PFSK-1 (cell line): Measurements from ENCODE around the gene VPS26B.

Experiments
- FOXP2 ChIP-seq: optimal IDR thresholded peaks from 2 replicates; pipeline ENCODE3; 2011; ENCODE audit warnings: borderline replicate concordance, control low read depth, inconsistent platforms; ENCODE audit not compliant: insufficient read depth; ENCODE audit errors: extremely low read length, extremely low read depth
- POLR2AphosphoS5 ChIP-seq: IDR thresholded peaks from 2 replicates; pipeline ENCODE4 v1.6.1; 2012; ENCODE audit warnings: low read depth, mild to moderate bottlenecking, control low read depth, low read length, moderate library complexity
- REST ChIP-seq, 2 experiments: IDR thresholded peaks; 2 replicates each; pipeline versions ENCODE4 v1.6.1 to v1.8.0; 2011 to 2012; ENCODE audit warnings: low read depth in 2 of 2, low read length in 2 of 2, control low read depth in 1 of 2, inconsistent platforms in 1 of 2, mild to moderate bottlenecking in 1 of 2, moderate library complexity in 1 of 2; ENCODE audit not compliant: insufficient read depth in 1 of 2
- SIN3A ChIP-seq: IDR thresholded peaks from 2 replicates; pipeline ENCODE4 v1.6.1; 2012; ENCODE audit warnings: mild to moderate bottlenecking, low read length, moderate library complexity, borderline replicate concordance; ENCODE audit not compliant: insufficient read depth
- TAF1 ChIP-seq: IDR thresholded peaks from 2 replicates; pipeline ENCODE4 v1.6.1; 2012; ENCODE audit warnings: low read length, control low read depth, borderline replicate concordance; ENCODE audit not compliant: insufficient read depth

VPS26B gene

GRCh38 chr11:134224710-134225664 is 516 bp downstream of the VPS26B start:
- no peak for TF ChIP-seq REST (IDR thresholded peaks at IDR 0.05; ENCODE audit: insufficient read depth in 1 of 2, low read depth in 2 of 2, low read length in 2 of 2)
- no peak for TF ChIP-seq FOXP2
- no peak for TF ChIP-seq TAF1
- TF ChIP-seq POLR2AphosphoS5, result no peak
- TF ChIP-seq SIN3A, result peak; percentile 57; the same call in 1 of the 2 replicates

GRCh38 chr11:134226806-134227325 is 2.4 kb downstream of the VPS26B start:
- TF ChIP-seq TAF1 (no peak), REST (IDR thresholded peaks at IDR 0.05; ENCODE audit: insufficient read depth in 1 of 2, low read depth in 2 of 2, low read length in 2 of 2) (no peak), SIN3A (no peak), FOXP2 (no peak), POLR2AphosphoS5 (no peak)

- TF ChIP-seq SIN3A, result no peak
Observed at GRCh38 chr11:134228625-134229024, 4.2 kb downstream of the VPS26B start.

- TF ChIP-seq POLR2AphosphoS5 (no peak), FOXP2 (no peak), SIN3A (no peak), REST (IDR thresholded peaks at IDR 0.05; ENCODE audit: insufficient read depth in 1 of 2, low read depth in 2 of 2, low read length in 2 of 2) (no peak), TAF1 (no peak)
Observed at GRCh38 chr11:134229126-134229790, 4.8 kb downstream of the VPS26B start.

GRCh38 chr11:134230339-134230738 is 5.9 kb downstream of the VPS26B start:
- TF ChIP-seq SIN3A (peak; percentile 86; the same call in 1 of the 2 replicates), FOXP2 (peak; percentile 67), POLR2AphosphoS5 (no peak), REST (IDR thresholded peaks at IDR 0.05; ENCODE audit: insufficient read depth in 1 of 2, low read depth in 2 of 2, low read length in 2 of 2) (no peak), TAF1 (no peak)
